ES-I3 (cell line): ENCODE data around the gene TIAM2.

Experiments used
- H3K36me3 ChIP-seq: 2 replicates; pipeline ENCODE4 v1.6.1; 2013; ENCODE audit warnings: mild to moderate bottlenecking, low read length, control low read depth, moderate library complexity; ENCODE audit not compliant: insufficient read depth
- H3K4me1 ChIP-seq: 2 replicates; pipeline ENCODE4 v1.6.1; 2013; ENCODE audit warnings: mild to moderate bottlenecking, control low read depth, low read length; ENCODE audit not compliant: insufficient read depth
- H3K9ac ChIP-seq: 2 replicates; pipeline ENCODE4 v1.6.1; 2013; ENCODE audit warnings: low read depth, mild to moderate bottlenecking, low read length, moderate library complexity
- H3K9me3 ChIP-seq: 2 replicates; pipeline ENCODE4 v1.6.1; 2013; ENCODE audit warnings: mild to moderate bottlenecking, low read length, moderate library complexity; ENCODE audit not compliant: control insufficient read depth, insufficient read depth

TIAM2 gene

GRCh38 chr6:155250701-155251381 lies 255.7 kb downstream of the TIAM2 start:
- Histone ChIP-seq H3K4me1 (peaks cover 24% of the 10 kb centered on the region), H3K9me3 (no peaks in the 10 kb centered on the region), H3K36me3 (peaks cover 22% of the 10 kb centered on the region), H3K9ac (no peak overlapping the region)

- Histone ChIP-seq H3K9ac (no peak overlapping the region), H3K4me1 (peaks cover 24% of the 10 kb centered on the region), H3K9me3 (no peaks in the 10 kb centered on the region), H3K36me3 (peaks cover 25% of the 10 kb centered on the region)
These were observed 257.5 kb downstream of the TIAM2 start for GRCh38 chr6:155252581-155252980.

GRCh38 chr6:155253337-155253736 lies 258.2 kb downstream of the TIAM2 start:
- peaks cover 24% of the 10 kb centered on the region for H3K4me1 ChIP-seq
- peaks cover 25% of the 10 kb centered on the region for H3K36me3 ChIP-seq
- no peak overlapping the region for H3K9ac ChIP-seq
- no peaks in the 10 kb centered on the region for H3K9me3 ChIP-seq

GRCh38 chr6:155254139-155254538 lies 259.0 kb downstream of the TIAM2 start:
- Histone ChIP-seq H3K9me3 (no peaks in the 10 kb centered on the region), H3K36me3 (peaks cover 28% of the 10 kb centered on the region), H3K9ac (no peak overlapping the region), H3K4me1 (peaks cover 24% of the 10 kb centered on the region)

- H3K9me3 ChIP-seq: no peaks in the 10 kb centered on the region
- H3K4me1 ChIP-seq: peaks cover 24% of the 10 kb centered on the region
- H3K36me3 ChIP-seq: peaks cover 32% of the 10 kb centered on the region
These were observed 261.1 kb downstream of the TIAM2 start for GRCh38 chr6:155256122-155256795.

GRCh38 chr6:155257796-155258195 lies 262.7 kb downstream of the TIAM2 start:
- Histone ChIP-seq H3K4me1 (peaks cover 28% of the 10 kb centered on the region), H3K9me3 (no peaks in the 10 kb centered on the region), H3K36me3 (peaks cover 29% of the 10 kb centered on the region), H3K9ac (no peak overlapping the region)

More at GRCh38 chr6:155256122-155256795, 261.1 kb downstream of the TIAM2 start:
- no peak overlapping the region for H3K9ac ChIP-seq

- Histone ChIP-seq H3K4me1 (peaks cover 19% of the 10 kb centered on the region), H3K9me3 (no peaks in the 10 kb centered on the region), H3K36me3 (peaks cover 29% of the 10 kb centered on the region), H3K9ac (no peak overlapping the region)
These were observed 264.1 kb downstream of the TIAM2 start for GRCh38 chr6:155259204-155259603.

GRCh38 chr6:155259897-155260296 lies 264.8 kb downstream of the TIAM2 start:
- Histone ChIP-seq H3K36me3 (peaks cover 22% of the 10 kb centered on the region), H3K4me1 (peaks cover 19% of the 10 kb centered on the region; the same call in 1 of the 2 replicates), H3K9ac (no peak overlapping the region), H3K9me3 (no peaks in the 10 kb centered on the region)

- no peak overlapping the region for H3K9ac ChIP-seq
- H3K36me3 ChIP-seq: peaks cover 18% of the 10 kb centered on the region
- no peaks in the 10 kb centered on the region for H3K9me3 ChIP-seq
- peaks cover 23% of the 10 kb centered on the region; the same call in 1 of the 2 replicates for H3K4me1 ChIP-seq
These were observed 265.6 kb downstream of the TIAM2 start for GRCh38 chr6:155260686-155261085.

- Histone ChIP-seq H3K4me1 (peaks cover 23% of the 10 kb centered on the region; the same call in 1 of the 2 replicates), H3K9me3 (no peaks in the 10 kb centered on the region), H3K36me3 (peaks cover 13% of the 10 kb centered on the region), H3K9ac (no peak overlapping the region)
These were observed 266.2 kb downstream of the TIAM2 start for GRCh38 chr6:155261111-155261900.

GRCh38 chr6:155262655-155263054 lies 267.5 kb downstream of the TIAM2 start:
- Histone ChIP-seq H3K36me3 (peaks cover 9% of the 10 kb centered on the region), H3K9me3 (no peaks in the 10 kb centered on the region), H3K4me1 (peaks cover 23% of the 10 kb centered on the region; the same call in 1 of the 2 replicates), H3K9ac (no peak overlapping the region)

GRCh38 chr6:155263373-155264063 lies 268.4 kb downstream of the TIAM2 start, which contains the start of gene CLDN20:
Gene CLDN20 (plus strand): TSS chr6:155264013. CDS start chr6:155275720, 11,707 bp downstream.
- peaks cover 23% of the 10 kb centered on the region; the same call in 1 of the 2 replicates for H3K4me1 ChIP-seq
- no peak within 1 kb of the TSS for H3K9ac ChIP-seq
- peaks cover 9% of the 10 kb centered on the region for H3K36me3 ChIP-seq

GRCh38 chr6:155264693-155265320 lies 269.7 kb downstream of the TIAM2 start:
- H3K9me3 ChIP-seq: no peaks in the 10 kb centered on the region
- H3K9ac ChIP-seq: no peak overlapping the region
- H3K36me3 ChIP-seq: peaks cover 2% of the 10 kb centered on the region; the same call in 1 of the 2 replicates
- peaks cover 23% of the 10 kb centered on the region; the same call in 1 of the 2 replicates for H3K4me1 ChIP-seq

More at GRCh38 chr6:155263373-155264063, 268.4 kb downstream of the TIAM2 start, which contains the start of gene CLDN20:
- H3K9me3 ChIP-seq: no peaks in the 10 kb centered on the region
